HG03571 (cell line): Measurements from ENCODE around the gene DONSON.

Source experiments
- ATAC-seq: cut with Tn5 transposase; IDR thresholded peaks from one replicate; pipeline ENCODE4 v1.9.1; 2021; ENCODE audit not compliant: unreplicated experiment

Gene DONSON

DNA sequence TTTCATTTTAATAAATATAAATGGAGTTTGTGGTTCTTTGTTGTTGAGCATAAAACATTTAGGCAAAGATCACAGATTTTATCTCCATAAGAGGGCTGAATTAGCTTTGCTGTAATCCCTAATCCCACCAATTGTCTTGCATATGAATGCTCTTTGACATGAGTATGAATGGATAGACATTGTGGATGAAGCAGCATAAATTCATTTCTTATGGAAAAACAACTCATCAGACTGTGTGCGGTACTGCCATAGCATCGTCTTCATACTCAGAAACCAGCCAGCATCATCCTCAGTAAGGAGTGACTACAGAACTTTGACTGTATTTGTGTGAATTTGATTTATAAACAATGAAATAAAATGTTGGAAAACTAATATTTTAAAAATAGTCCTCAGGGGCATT, 26.1 kb downstream of the DONSON start:
- no peak for ATAC-seq

DNA sequence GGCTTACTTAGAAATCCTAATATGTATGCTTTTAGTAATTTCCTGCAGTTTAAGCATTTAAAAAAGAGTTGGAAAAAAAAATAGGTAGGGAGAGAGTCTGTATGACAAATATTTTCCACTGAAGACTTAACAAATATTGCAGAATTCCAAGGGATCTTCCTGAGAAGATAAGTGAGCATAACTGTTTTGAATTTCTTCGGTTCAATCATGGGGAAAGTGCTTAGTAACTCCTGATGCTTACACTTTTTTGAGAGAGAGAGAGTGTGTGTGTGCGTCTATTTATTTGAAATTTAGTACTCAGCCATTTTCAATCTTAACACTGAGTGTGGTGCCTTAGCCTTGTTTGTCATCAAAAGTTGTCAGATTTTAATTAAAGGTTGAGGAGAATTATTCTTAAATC, 27.1 kb downstream of the DONSON start:
- ATAC-seq = no peak

DNA sequence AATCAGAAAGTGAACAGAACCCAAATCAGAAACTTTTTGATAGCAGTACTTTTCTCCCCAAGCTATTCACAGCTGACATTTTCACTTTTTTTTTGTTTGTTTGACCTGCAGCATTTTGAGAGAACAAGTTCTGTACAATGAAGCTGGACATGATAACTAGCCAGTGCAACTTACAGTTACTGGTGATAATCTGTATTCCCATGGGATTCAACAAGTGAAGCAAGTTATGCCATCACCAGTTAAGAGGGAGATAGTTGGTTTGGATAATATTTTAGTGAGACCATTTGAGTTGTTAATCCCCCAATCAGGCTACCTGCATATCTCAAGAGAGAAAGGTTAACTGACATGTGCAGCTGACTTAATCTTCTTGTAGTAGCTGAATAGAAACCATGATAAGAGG, 27.5 kb downstream of the DONSON start:
- no peak for ATAC-seq

DNA sequence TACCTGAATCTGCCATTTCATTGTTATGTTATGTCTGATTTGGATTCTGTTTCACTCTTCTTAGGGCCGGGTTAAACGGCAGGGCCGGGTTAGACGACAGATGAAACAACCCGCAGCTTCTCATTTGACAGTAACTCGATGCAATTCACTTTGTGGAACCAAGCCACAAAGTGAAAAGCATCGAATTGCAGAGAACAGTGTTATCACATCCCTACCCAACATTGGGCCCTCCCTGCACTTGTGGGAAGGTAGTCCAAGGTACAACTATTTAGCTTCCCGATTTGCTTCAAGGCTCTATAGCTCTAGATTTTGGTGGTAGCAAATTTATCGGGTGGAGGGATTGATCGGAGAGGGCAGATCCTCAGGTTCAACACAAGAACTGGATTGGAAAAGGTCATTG, 28.7 kb downstream of the DONSON start:
- ATAC-seq = no peak

- ATAC-seq = no peak
These were observed 29.6 kb downstream of the DONSON start for GRCh38 chr21:33558777-33559421.

DNA sequence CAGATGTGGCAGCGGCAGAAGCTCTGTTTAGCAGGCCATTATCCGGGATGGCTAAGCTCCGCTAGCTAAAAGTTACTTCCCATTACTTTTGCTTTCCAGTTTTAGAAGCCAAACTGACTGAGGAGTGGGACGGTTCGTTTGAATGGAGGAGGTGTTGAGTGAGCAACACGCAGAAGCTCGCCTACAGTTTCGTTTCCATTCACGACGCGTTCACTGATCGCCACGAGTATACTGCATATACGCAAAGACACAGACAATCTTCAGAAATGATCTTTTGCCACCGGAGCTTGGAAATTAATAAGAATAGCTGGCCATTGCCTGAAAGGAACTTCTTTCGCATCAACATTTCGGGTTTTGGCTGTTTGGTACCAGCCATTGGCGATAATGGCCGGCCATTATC, 31.0 kb downstream of the DONSON start:
- ATAC-seq = no peak

DNA sequence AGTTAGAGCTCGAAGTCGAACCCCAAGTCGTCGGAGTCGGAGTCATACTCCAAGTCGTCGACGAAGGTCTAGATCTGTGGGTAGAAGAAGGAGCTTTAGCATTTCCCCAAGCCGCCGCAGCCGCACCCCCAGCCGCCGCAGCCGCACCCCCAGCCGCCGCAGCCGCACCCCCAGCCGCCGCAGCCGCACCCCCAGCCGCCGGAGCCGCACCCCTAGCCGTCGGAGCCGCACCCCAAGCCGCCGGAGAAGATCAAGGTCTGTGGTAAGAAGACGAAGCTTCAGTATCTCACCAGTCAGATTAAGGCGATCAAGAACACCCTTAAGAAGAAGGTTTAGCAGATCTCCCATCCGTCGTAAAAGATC, 33.5 kb downstream of the DONSON start:
- ATAC-seq = no peak

DNA sequence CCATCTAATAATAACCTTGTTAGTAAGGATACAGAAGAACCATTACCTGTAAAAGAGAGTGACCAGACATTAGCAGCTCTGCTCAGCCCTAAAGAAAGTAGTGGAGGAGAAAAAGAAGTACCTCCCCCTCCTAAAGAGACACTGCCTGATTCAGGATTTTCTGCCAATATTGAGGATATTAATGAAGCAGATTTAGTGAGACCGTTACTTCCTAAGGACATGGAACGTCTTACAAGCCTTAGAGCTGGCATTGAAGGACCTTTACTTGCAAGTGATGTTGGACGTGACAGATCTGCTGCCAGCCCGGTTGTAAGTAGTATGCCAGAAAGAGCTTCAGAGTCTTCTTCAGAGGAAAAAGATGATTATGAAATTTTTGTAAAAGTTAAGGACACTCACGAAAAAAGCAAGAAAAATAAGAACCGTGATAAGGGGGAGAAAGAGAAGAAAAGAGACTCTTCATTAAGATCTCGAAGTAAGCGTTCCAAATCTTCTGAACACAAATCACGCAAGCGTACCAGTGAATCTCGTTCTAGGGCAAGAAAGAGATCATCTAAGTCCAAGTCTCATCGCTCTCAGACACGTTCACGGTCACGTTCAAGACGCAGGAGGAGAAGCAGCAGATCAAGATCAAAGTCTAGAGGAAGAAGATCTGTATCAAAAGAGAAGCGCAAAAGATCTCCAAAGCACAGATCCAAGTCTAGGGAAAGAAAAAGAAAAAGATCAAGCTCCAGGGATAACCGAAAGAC, 34.1 kb downstream of the DONSON start:
- ATAC-seq = no peak

DNA sequence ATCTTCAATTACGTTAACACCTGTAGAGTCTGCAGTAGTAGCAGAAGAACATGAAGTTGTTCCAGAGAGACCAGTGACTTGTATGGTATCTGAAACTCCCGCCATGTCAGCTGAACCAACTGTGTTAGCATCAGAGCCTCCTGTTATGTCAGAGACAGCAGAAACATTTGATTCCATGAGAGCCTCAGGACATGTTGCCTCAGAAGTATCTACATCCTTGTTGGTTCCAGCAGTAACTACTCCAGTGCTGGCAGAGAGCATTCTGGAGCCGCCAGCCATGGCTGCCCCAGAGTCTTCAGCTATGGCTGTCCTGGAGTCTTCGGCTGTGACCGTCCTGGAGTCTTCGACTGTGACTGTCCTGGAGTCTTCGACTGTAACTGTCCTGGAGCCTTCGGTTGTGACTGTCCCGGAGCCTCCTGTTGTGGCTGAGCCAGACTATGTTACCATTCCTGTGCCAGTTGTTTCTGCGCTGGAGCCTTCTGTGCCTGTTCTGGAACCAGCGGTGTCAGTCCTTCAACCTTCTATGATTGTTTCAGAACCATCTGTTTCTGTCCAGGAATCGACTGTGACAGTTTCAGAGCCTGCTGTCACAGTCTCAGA, 35.4 kb downstream of the DONSON start:
- ATAC-seq = no peak

- no peak for ATAC-seq
These were observed 36.1 kb downstream of the DONSON start for GRCh38 chr21:33552093-33552998.

GRCh38 chr21:33551664-33552063, 36.8 kb downstream of the DONSON start:
- ATAC-seq = no peak

GRCh38 chr21:33550772-33551660, 37.5 kb downstream of the DONSON start:
- no peak for ATAC-seq

- no peak for ATAC-seq
These were observed 38.4 kb downstream of the DONSON start for GRCh38 chr21:33549848-33550771.

DNA sequence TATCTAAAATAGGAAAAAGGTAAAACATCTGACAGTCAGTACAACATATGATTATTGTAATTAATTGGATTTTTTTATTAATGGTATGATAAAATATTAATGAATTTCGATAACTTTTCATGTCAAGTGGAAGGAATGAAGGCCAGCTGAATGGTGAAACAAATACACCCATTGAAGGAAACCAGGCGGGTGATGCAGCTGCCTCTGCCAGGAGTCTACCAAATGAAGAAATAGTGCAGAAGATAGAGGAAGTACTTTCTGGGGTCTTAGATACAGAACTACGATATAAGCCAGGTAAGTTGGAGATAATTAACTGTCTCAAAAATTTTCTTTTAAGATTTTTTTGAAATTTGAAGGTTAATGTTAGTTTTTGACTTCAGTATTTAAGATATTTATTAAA, 42.4 kb downstream of the DONSON start:
- no peak for ATAC-seq

DNA sequence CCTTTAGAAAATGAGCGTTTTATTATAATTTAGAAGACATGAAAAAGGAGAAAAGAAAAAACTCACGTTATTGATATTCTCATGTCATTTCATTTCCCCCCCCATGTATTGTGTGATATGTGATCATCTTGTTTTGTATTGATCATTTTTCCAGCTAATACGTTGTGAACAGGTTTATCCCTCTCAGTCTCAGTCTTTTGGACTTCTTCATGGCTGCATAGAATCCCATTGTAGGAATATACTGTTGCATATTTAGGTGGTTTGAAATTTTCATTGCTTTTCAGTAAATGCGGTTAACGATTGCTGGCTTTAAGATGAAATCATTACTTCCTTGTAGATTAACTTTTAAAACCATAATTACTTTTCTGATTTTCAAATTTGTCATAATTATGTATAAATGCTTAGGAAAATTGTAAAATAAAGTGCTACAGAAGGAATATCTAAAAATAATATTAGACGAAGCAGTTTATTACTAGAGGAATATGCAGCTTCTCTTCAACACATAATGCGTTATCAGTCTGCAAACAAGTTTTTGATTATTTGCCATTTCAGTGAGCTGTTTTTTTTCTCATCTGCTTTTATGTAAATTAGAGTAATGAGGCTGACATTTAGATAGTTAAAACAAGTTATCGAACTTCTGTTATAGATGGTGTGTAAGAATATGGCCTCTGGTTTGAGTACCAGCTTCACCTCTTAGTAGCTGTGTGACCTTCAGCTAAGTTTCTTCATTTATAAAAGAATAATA, 43.9 kb downstream of the DONSON start:
- no peak for ATAC-seq

- ATAC-seq = no peak
These were observed 44.9 kb downstream of the DONSON start for GRCh38 chr21:33543505-33544129.

- ATAC-seq = peak; percentile 86
These were observed 45.6 kb downstream of the DONSON start, which contains the start of gene SON for GRCh38 chr21:33542640-33543504. TSS of gene SON (plus strand) at chr21:33543038. CDS start at chr21:33543093, 55 bp downstream.
